Astrocyte of the cerebellum (primary cell): ENCODE data around the gene METTL27.

Source experiments
- DNase-seq: peaks from one replicate; pipeline ENCODE4 v3.0.0-alpha.2; 2011; ENCODE audit warnings: low read depth
- H3K4me3 ChIP-seq: 2 replicates; pipeline ENCODE4 v1.5.1; 2011; ENCODE audit warnings: mild to moderate bottlenecking, low read depth, low read length, moderate library complexity
- in situ Hi-C: cut with HindIII; loops from 2 replicates; pipeline ENCODE4 v1.10.0; 2017; ENCODE audit warnings: low sequenced_read_pairs
- TF ChIP-seq, protein P1 (sequence below): IDR thresholded peaks from 2 replicates; pipeline ENCODE4 v1.5.1; 2012; ENCODE audit warnings: low read length, low read depth, moderate library complexity, mild to moderate bottlenecking; ENCODE audit errors: missing control alignments

METTL27 gene

DNA sequence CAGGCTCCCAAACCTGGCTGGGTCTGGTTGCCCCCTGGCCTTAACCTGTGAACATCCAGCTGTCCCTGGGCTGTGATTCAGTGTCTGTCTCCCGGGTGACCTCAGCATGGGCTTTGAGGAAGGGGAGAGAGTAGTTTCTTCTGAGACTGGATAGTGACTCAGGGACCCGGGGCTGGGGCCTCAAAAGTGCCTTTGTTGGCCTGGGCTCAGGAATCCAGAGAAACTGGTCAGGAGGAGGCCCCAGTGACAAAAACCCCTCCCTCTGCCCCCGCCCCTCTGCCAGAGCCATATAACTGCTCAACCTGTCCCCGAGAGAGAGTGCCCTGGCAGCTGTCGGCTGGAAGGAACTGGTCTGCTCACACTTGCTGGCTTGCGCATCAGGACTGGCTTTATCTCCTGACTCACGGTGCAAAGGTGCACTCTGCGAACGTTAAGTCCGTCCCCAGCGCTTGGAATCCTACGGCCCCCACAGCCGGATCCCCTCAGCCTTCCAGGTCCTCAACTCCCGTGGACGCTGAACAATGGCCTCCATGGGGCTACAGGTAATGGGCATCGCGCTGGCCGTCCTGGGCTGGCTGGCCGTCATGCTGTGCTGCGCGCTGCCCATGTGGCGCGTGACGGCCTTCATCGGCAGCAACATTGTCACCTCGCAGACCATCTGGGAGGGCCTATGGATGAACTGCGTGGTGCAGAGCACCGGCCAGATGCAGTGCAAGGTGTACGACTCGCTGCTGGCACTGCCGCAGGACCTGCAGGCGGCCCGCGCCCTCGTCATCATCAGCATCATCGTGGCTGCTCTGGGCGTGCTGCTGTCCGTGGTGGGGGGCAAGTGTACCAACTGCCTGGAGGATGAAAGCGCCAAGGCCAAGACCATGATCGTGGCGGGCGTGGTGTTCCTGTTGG lies 11.4 kb downstream of the METTL27 start, which contains the start of gene CLDN4:
CLDN4 (plus strand) TSS at position 316 of the 903 bp plus-strand sequence; CDS start at position 522, 206 bp downstream.
- in situ Hi-C loops: loop anchor here (25.0 kb wide), 1 partner anchor 219 kb away; the partner anchor contains the start of gene MLXIPL
- TF ChIP-seq, protein P1, sequence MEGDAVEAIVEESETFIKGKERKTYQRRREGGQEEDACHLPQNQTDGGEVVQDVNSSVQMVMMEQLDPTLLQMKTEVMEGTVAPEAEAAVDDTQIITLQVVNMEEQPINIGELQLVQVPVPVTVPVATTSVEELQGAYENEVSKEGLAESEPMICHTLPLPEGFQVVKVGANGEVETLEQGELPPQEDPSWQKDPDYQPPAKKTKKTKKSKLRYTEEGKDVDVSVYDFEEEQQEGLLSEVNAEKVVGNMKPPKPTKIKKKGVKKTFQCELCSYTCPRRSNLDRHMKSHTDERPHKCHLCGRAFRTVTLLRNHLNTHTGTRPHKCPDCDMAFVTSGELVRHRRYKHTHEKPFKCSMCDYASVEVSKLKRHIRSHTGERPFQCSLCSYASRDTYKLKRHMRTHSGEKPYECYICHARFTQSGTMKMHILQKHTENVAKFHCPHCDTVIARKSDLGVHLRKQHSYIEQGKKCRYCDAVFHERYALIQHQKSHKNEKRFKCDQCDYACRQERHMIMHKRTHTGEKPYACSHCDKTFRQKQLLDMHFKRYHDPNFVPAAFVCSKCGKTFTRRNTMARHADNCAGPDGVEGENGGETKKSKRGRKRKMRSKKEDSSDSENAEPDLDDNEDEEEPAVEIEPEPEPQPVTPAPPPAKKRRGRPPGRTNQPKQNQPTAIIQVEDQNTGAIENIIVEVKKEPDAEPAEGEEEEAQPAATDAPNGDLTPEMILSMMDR: no peak
- no peak within 1 kb of the TSS for H3K4me3 ChIP-seq
- DNase-seq: no peak

DNA sequence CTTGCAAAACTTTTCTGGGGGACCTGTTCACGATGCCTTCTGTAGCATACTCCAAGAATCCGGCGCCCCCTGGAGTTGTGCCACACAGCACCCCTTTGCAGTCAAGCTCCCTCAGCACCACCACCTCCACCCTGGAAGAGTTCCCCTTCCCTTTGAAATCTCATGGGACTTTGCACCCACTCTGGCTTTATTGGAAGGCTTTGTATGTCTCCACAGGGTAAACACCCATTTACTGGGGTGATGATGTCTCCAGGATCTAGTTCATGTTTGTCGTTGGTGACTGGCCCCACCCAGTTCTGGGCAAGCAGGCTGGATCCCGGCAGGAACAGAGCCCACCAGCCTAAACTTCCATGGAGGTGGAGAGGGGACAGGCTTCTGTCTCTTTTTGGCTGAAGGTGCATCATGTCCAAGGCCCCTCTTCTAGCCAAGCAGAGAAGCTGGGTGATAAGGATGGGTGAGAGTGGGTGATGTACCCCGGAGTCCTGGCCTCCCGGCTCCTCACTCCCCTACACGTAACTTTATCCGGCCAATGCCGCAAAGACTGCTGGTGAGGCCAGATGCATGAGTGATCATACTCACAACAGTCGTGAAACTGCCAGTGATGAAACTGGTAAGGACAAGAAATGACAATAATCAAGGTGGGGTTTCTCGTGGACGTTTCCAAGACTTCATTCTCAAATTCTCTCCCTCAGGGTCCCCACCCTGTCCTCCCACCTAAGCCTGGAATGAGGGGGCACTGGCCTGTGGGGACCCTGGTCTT lies 12.2 kb downstream of the METTL27 start:
- DNase-seq: no peak
- no peak overlapping the region for H3K4me3 ChIP-seq
- in situ Hi-C loops: loop anchor here (25.0 kb wide), 1 partner anchor 218 kb away; the partner anchor contains the start of gene MLXIPL
- TF ChIP-seq, protein P1: no peak

DNA sequence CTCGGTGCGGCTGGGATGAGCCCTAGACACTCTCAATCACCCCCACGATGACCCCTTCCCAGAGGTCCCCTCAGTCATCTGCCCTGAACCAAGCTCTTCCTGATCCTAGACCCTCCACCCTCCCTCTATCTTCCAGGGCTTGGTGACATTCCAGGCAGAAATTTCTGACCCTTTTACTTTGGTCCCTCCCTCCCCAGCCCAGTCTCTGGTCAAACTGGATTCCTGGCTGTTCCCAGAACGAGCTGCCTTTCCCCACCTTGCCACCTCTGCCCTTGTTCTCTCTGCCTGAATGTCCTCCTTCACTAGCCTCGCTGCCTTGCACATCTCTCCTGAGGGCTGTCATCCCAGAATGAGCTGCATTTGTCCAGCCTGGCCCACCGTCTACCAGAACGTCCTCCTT lies 12.8 kb downstream of the METTL27 start:
- DNase-seq: no peak
- no peak overlapping the region for H3K4me3 ChIP-seq
- TF ChIP-seq, protein P1: no peak
- in situ Hi-C loops: loop anchor here (25.0 kb wide), 1 partner anchor 217 kb away; the partner anchor contains the start of gene MLXIPL

DNA sequence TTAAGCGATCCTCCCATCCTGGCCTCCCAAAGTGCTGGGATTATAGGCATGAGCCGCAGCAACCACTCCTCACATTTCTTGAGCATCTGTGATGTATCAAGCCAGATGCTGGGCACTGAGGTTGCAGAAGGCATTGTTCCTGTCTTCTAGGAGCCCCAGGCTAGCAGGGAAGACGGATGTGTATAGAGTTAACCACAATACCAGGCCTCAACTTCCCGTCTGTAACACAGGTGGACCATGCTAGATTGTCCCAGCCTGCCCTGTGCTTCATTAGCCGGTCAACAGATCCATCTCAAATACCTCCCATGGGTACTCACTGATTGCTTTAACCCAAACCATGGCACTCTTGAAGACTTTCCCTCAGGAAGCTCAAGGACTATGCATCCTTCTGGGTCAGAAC lies 13.3 kb downstream of the METTL27 start:
- no peak overlapping the region for H3K4me3 ChIP-seq
- no peak for DNase-seq
- in situ Hi-C loops: loop anchor here (25.0 kb wide), 1 partner anchor 217 kb away; the partner anchor contains the start of gene MLXIPL
- TF ChIP-seq, protein P1: no peak

DNA sequence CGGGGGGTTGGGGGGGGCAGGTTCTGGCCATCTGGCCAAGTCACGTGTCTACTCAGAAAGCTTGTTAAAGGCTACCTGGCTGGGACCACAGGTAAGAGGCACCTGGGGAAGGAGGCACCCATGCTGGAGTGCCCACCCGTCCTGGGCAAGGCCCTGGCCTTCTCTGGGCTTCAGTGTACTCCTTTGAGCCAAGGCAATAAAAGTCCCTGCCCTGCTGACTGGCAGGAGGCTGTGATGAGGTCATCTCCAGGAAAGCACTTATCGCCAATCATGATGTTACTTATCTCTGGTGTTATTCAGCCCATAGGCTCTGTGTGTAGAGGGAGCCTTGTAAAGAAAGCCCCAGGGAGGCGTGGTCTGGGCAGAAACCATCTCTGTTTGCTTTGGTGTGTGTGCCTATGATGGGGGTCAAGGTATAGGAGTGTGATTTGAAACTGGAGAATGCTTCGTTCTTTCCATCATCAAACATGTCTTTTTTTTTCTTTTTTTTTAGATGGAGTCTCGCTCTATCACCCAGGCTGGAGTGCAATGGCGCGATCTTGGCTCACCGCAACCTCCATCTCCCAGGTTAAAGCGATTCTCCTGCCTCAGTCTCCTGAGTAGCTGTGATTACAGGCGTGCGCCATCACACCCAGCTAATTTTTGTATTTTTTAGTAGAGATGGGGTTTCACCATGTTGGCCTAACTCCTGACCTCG lies 14.1 kb downstream of the METTL27 start:
- no peak for DNase-seq
- in situ Hi-C loops: loop anchor here (25.0 kb wide), 1 partner anchor 216 kb away; the partner anchor contains the start of gene MLXIPL
- no peak overlapping the region for H3K4me3 ChIP-seq
- TF ChIP-seq, protein P1: no peak
